SU-DHL-6 (cell line): Measurements from ENCODE around the gene NFATC4.

Source experiments
- EZH2phosphoT487 ChIP-seq: fragments of 200-600 bp; sonication (generic), shearing (Covaris generic); conservative IDR thresholded peaks from 2 replicates; pipeline ENCODE4 v1.6.1; 2018; ENCODE audit warnings: mild to moderate bottlenecking, antibody characterized with exemption, low read length, moderate library complexity, mixed read lengths
- TF ChIP-seq, protein P1 (sequence below): fragments of 200-600 bp; sonication (generic); IDR thresholded peaks from one replicate; pipeline ENCODE4 v1.5.1; 2017; ENCODE audit warnings: antibody characterized with exemption, mild to moderate bottlenecking, low read length, moderate library complexity; ENCODE audit not compliant: insufficient read depth, poor library complexity, severe bottlenecking

DNA sequence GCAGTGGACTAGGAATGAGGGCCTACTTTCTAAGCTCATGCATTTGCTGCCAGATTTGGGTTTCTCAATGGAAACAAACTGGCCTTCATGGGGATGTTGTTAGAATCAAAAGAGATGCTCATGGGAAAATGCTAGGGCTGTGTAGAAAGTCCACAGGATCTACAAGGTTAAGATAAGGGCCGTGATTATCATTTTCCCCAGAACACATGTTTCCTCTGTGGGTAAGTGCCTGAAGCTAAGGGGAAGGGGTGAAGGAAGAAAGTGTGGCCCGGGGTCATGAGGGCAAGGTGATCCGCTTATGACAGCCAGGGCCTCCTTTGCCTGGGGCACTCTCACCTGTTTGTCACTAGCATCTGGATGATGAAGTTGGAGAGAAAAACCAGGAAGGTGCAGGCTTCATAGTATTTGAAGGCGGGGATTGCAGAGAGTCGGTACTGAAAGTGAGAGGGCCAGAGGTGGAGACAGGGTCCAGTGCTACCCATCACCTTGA is 42.9 kb upstream of the NFATC4 start:
- TF ChIP-seq, protein P1, sequence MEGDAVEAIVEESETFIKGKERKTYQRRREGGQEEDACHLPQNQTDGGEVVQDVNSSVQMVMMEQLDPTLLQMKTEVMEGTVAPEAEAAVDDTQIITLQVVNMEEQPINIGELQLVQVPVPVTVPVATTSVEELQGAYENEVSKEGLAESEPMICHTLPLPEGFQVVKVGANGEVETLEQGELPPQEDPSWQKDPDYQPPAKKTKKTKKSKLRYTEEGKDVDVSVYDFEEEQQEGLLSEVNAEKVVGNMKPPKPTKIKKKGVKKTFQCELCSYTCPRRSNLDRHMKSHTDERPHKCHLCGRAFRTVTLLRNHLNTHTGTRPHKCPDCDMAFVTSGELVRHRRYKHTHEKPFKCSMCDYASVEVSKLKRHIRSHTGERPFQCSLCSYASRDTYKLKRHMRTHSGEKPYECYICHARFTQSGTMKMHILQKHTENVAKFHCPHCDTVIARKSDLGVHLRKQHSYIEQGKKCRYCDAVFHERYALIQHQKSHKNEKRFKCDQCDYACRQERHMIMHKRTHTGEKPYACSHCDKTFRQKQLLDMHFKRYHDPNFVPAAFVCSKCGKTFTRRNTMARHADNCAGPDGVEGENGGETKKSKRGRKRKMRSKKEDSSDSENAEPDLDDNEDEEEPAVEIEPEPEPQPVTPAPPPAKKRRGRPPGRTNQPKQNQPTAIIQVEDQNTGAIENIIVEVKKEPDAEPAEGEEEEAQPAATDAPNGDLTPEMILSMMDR = no peak
- TF ChIP-seq EZH2phosphoT487 = no peak
